ENCODE results near the gene CDH4. TPM values are rescaled to one million over a fixed set of nuclear protein-coding genes. Genes with fewer than 3 reads are reported as not detected.

CDH4 gene
- total RNA-seq, 4 donors from 2014 or later, result 0.71 to 4.2 (median 2.9) TPM

GRCh38 chr20:61749406-61750075, 497.5 kb downstream of the CDH4 start:
- H3K4me3 ChIP-seq (ENCODE audit: low read depth, poor library complexity, severe bottlenecking), result no peak overlapping the region
- intact Hi-C loops (cut with DNase I; ENCODE audit: low total_unique reads), result no loop called here
- no peak for DNase-seq (ENCODE audit: low spot score in 2 of 2)
- no peak for TF ChIP-seq CTCF (IDR thresholded peaks at IDR 0.05)
- WGBS, 2 donors, result 35 to 41% methylated on average over 6 of the region's 6 CpGs

- intact Hi-C loops (cut with DNase I; ENCODE audit: low total_unique reads), result no loop called here
Measured at GRCh38 chr20:61750093-61750492, 498.0 kb downstream of the CDH4 start.

GRCh38 chr20:61752576-61752975, 500.5 kb downstream of the CDH4 start:
- intact Hi-C loops (cut with DNase I; ENCODE audit: low total_unique reads), result no loop called here
- DNase-seq (ENCODE audit: low spot score in 2 of 2), result no peak
- WGBS, 2 donors, result 93 to 95% methylated on average over 8 of the region's 8 CpGs

More at GRCh38 chr20:61750093-61750492, 498.0 kb downstream of the CDH4 start:
- TF ChIP-seq CTCF (IDR thresholded peaks at IDR 0.05) (no peak), POLR2A (IDR thresholded peaks at IDR 0.05) (no peak)
- DNase-seq (ENCODE audit: low spot score in 2 of 2), result no peak
- 72 to 76% methylated on average over 1 of the region's 1 CpG for WGBS, 2 donors
- no peak overlapping the region for H3K4me3 ChIP-seq (ENCODE audit: low read depth, poor library complexity, severe bottlenecking)

GRCh38 chr20:61753316-61753942, 501.4 kb downstream of the CDH4 start:
- TF ChIP-seq CTCF (IDR thresholded peaks at IDR 0.05) (no peak), POLR2A (IDR thresholded peaks at IDR 0.05) (no peak)
- no peak for DNase-seq (ENCODE audit: low spot score in 2 of 2)
- intact Hi-C loops (cut with DNase I; ENCODE audit: low total_unique reads), result no loop called here
- 46 to 59% methylated on average over 12 of the region's 12 CpGs for WGBS, 2 donors
- no peak overlapping the region for H3K4me3 ChIP-seq (ENCODE audit: low read depth, poor library complexity, severe bottlenecking)

More at GRCh38 chr20:61752576-61752975, 500.5 kb downstream of the CDH4 start:
- H3K4me3 ChIP-seq (ENCODE audit: low read depth, poor library complexity, severe bottlenecking), result no peak overlapping the region
- TF ChIP-seq POLR2A (IDR thresholded peaks at IDR 0.05) (no peak), CTCF (IDR thresholded peaks at IDR 0.05) (no peak)

- no peak overlapping the region for H3K4me3 ChIP-seq (ENCODE audit: low read depth, poor library complexity, severe bottlenecking)
- DNase-seq (ENCODE audit: low spot score in 2 of 2), result no peak
- intact Hi-C loops (cut with DNase I; ENCODE audit: low total_unique reads), result no loop called here
- TF ChIP-seq POLR2A (IDR thresholded peaks at IDR 0.05), result no peak
- TF ChIP-seq CTCF (IDR thresholded peaks at IDR 0.05), result no peak
- 82 to 84% methylated on average over 23 of the region's 23 CpGs for WGBS, 2 donors
Measured at GRCh38 chr20:61753987-61754956, 502.2 kb downstream of the CDH4 start.
